Activated T-helper 2 cell treated with anti-CD3 and anti-CD28 coated beads, Interferon-gamma antibody, Interleukin-2, Interleukin-4, amounts not matched to agents 10 μg/mL and 5 μg/mL and 100 μg/mL, durations not matched to agents 14 hours and 24 hours and 36 hours (primary cell): Measurements from ENCODE around the gene NHLH1. TPM values are rescaled to one million over a fixed set of nuclear protein-coding genes. Genes with fewer than 3 reads are reported as not detected.

Experiments used
- DNase-seq: peaks from one replicate; pipeline ENCODE4 v3.0.0; 2021; ENCODE audit warnings: low spot score
- H3K27ac Mint-ChIP-seq: one replicate; pipeline ENCODE4 v1.8.0; 2021; ENCODE audit warnings: mixed read lengths
- H3K27me3 Mint-ChIP-seq: one replicate; pipeline ENCODE4 v1.8.0; 2021; ENCODE audit warnings: low read depth, mixed read lengths
- H3K36me3 Mint-ChIP-seq: one replicate; pipeline ENCODE4 v1.8.0; 2021; ENCODE audit warnings: low read depth, mixed read lengths
- H3K4me1 Mint-ChIP-seq: one replicate; pipeline ENCODE4 v1.8.0; 2021; ENCODE audit warnings: low read depth, mixed read lengths
- H3K4me3 Mint-ChIP-seq: one replicate; pipeline ENCODE4 v1.8.0; 2021; ENCODE audit warnings: low read depth, mild to moderate bottlenecking, moderate library complexity, mixed read lengths
- H3K9me3 Mint-ChIP-seq: one replicate; pipeline ENCODE4 v1.8.0; 2021; ENCODE audit warnings: mixed read lengths
- intact Hi-C: fragments of 100-400 bp; cut with micrococcal nuclease; formaldehyde crosslinking; loops from one replicate; pipeline ENCODE4 v1.15.1; 2023
- total RNA-seq: library from RNA; stranded (reverse); gene quantifications from 2 replicates; pipeline ENCODE4 v1.2.3, GENCODE V29; 2022

Gene NHLH1
- total RNA-seq, 1 donor from 2014 or later = 0.30 TPM

- no peaks in the 10 kb centered on the region for H3K9me3 Mint-ChIP-seq
- H3K4me3 Mint-ChIP-seq = peak overlapping the region; percentile 9
- H3K4me1 Mint-ChIP-seq = no peaks in the 10 kb centered on the region
- intact Hi-C loops = no loop called here
- no peak overlapping the region for H3K27ac Mint-ChIP-seq
- peaks cover 49% of the 10 kb centered on the region for H3K27me3 Mint-ChIP-seq
- DNase-seq = no peak
- H3K36me3 Mint-ChIP-seq = no peaks in the 10 kb centered on the region
These were observed 34.0 kb downstream of the NHLH1 start for GRCh38 chr1:160400646-160401486.

DNA sequence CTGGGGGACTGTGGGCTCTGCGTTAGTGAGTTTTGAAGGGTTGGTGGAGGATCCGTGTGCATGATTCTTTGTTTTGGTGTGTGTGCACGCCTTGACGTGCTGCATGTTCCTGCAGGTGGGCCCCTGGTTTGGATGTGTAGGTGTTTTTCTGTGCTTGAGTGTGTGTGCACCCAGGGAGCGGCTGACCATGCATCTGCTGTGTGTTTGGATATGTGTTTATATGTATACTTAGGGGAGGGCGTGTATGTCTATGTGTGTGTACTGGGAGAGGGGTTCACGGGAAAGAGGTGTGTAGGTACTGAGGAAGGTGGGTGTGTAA, 34.6 kb downstream of the NHLH1 start:
- H3K27me3 Mint-ChIP-seq = peaks cover 48% of the 10 kb centered on the region
- H3K9me3 Mint-ChIP-seq = no peaks in the 10 kb centered on the region
- no peak for DNase-seq
- no peak overlapping the region for H3K27ac Mint-ChIP-seq
- H3K4me1 Mint-ChIP-seq = no peaks in the 10 kb centered on the region
- no peaks in the 10 kb centered on the region for H3K36me3 Mint-ChIP-seq
- no peak overlapping the region for H3K4me3 Mint-ChIP-seq
- intact Hi-C loops = no loop called here

DNA sequence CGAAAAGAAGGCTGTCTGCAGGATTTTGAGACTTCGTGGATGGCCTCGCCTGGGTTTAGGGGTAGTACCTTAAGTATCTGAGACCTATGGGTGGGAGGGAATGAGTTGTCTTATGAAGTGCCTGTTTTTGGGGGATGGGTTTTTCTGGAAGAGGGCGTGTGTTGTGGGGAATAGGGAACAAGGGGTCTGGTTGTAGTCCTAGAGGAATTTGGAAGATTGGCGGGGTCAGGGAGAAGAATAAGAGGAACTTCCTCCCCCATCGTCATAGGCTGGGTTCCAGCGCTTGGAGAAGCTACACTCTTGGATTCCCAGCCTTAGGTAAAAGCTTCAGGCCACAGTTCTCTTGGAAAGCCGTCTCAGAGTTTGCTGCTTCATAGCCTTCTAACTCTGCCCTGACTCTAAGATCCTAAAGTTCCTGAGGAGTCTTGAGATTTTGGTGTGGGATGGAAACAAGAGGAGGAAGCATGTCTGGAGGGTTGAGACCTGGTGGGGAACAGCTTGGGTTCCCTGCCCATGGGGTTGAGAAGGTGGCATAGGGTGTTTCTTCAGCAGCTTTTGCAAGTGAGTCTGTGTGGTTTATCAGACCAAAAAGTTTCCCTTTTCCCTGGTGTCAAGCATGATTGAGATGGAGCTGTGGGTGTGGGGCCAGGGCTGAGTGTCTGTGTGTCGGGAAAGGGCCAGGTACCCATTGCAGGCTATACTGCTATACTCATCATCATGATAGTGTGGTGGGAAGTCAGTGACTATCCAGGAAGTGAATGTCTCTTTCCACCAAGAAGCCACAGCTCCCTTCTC, 35.3 kb downstream of the NHLH1 start:
- intact Hi-C loops = no loop called here
- no peaks in the 10 kb centered on the region for H3K9me3 Mint-ChIP-seq
- peaks cover 45% of the 10 kb centered on the region for H3K27me3 Mint-ChIP-seq
- no peak overlapping the region for H3K27ac Mint-ChIP-seq
- DNase-seq = no peak
- no peak overlapping the region for H3K4me3 Mint-ChIP-seq
- no peaks in the 10 kb centered on the region for H3K36me3 Mint-ChIP-seq
- no peaks in the 10 kb centered on the region for H3K4me1 Mint-ChIP-seq

DNA sequence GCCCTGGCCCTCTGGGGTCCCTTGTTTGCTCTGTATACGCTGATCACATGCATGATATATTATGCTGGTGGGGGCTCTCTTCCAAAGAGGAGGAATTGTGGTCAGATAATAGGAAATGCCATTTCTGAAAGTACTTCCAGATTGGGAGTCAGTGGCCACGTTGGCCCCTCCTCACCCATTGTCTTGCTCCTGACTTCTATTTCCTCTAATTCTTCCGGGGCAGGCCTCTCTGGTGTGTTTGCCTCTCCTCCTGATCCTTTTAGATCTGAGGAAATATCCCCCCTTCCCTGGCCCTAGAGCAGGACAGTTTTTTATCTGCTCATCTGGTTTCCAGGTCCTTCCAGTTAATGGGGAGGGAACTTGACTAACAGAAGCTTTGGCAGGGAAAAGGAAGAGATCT, 36.4 kb downstream of the NHLH1 start:
- H3K9me3 Mint-ChIP-seq = no peaks in the 10 kb centered on the region
- no peak overlapping the region for H3K27ac Mint-ChIP-seq
- H3K4me1 Mint-ChIP-seq = no peaks in the 10 kb centered on the region
- no peaks in the 10 kb centered on the region for H3K36me3 Mint-ChIP-seq
- no peak overlapping the region for H3K4me3 Mint-ChIP-seq
- peaks cover 43% of the 10 kb centered on the region for H3K27me3 Mint-ChIP-seq
- intact Hi-C loops = no loop called here
- no peak for DNase-seq

GRCh38 chr1:160404094-160404493, 37.2 kb downstream of the NHLH1 start:
- H3K36me3 Mint-ChIP-seq = no peaks in the 10 kb centered on the region
- H3K4me3 Mint-ChIP-seq = no peak overlapping the region
- intact Hi-C loops = no loop called here
- DNase-seq = no peak
- H3K9me3 Mint-ChIP-seq = no peaks in the 10 kb centered on the region
- no peaks in the 10 kb centered on the region for H3K4me1 Mint-ChIP-seq
- peaks cover 38% of the 10 kb centered on the region for H3K27me3 Mint-ChIP-seq
- no peak overlapping the region for H3K27ac Mint-ChIP-seq

GRCh38 chr1:160405331-160405877, 38.5 kb downstream of the NHLH1 start:
- no peak overlapping the region for H3K27ac Mint-ChIP-seq
- no peaks in the 10 kb centered on the region for H3K36me3 Mint-ChIP-seq
- H3K27me3 Mint-ChIP-seq = peaks cover 36% of the 10 kb centered on the region
- no peak overlapping the region for H3K4me3 Mint-ChIP-seq
- intact Hi-C loops = no loop called here
- DNase-seq = no peak
- no peaks in the 10 kb centered on the region for H3K4me1 Mint-ChIP-seq
- H3K9me3 Mint-ChIP-seq = no peaks in the 10 kb centered on the region

DNA sequence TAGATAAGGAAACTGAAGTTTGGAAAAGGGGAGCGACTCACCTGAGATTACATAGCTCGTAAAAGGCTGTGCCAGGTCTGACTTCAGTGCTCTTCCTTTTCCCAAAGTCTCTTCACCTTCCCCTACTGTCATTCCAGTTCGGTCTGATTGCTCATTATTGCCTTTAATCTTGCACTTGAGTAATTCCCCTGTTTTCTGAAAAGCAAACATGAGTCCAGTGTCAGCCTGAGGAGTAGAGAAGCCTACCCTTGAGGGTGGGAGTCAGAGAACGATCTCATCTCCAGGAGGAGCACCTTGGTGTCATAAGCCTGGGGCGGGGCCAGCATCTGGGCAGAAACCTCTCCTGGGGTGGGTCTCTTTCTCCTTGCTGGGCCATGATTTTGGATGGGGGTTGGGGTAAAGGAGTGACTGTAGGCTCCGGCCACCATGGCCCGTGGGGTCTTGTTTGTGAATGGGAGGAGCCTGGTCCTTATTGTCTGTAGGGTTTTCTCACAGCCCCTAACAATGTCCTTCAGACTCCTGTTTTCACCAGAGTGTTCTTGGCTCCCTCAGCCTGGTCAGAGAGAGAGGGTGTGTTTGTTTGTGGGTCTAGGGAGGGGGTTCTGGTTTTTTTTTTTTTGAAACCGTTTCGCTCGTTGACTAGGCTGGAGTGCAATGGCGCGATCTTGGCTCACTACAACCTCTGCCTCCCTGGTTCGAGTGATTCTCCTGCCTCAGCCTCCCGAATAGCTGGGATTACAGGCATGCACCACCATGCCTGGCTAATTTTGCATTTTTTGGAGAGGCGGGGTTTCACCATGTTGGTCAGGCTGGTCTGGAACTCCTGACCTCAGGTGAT, 39.5 kb downstream of the NHLH1 start:
- DNase-seq = no peak
- H3K27me3 Mint-ChIP-seq = peaks cover 33% of the 10 kb centered on the region
- intact Hi-C loops = no loop called here
- no peak overlapping the region for H3K27ac Mint-ChIP-seq
- H3K9me3 Mint-ChIP-seq = no peaks in the 10 kb centered on the region
- no peak overlapping the region for H3K4me3 Mint-ChIP-seq
- no peaks in the 10 kb centered on the region for H3K36me3 Mint-ChIP-seq
- H3K4me1 Mint-ChIP-seq = no peaks in the 10 kb centered on the region

DNA sequence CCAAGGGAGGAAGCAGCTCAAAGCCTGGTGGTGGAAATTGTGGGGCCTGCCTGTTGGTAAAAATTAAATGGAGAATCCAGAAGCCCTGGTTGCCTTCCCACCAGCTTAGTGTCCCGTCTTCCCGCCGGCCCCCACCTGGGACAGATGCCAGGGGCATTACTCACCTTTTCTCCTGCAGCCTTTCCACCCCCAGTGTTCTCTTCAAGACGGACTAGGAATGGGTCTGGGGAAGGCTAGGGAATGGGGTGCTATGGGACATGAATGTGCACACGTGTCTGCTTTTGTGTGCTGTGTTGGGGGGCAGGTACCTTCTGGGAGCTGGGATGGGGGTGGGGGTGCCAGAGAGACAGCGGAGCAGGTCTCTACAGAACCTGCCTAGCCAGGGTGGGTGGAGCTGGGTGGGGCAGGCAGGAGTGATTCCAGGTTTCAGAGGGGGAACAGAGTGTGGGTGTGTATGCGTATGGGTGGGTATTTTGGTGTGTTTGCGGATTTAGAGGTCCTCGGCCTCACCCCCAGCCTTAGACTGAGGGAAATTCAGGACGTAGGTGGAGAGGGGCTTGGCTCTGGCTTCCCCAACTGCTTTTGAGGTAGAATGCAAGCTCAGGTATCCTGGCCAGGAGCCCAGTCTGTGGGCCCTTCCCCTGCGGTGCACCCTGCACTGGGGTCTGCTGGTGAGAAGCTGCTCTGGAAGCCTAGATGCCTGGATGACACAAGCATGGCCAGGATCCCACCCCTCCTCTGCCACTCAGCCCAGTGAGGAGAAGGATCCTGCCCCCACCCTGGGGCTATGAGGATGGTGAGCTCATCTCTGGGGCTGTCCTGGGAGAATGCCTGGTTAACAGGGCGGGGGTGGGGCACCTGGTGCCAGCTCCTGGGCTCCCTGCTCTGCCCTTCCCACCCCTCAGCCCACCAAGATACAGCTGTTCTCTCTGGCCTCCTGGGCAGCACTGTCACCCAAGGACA, 41.2 kb downstream of the NHLH1 start:
- Mint-ChIP-seq H3K27me3 (peaks cover 16% of the 10 kb centered on the region), H3K4me1 (no peaks in the 10 kb centered on the region), H3K9me3 (no peaks in the 10 kb centered on the region), H3K4me3 (no peak overlapping the region), H3K36me3 (no peaks in the 10 kb centered on the region), H3K27ac (no peak overlapping the region)
- intact Hi-C loops = no loop called here
- no peak for DNase-seq

DNA sequence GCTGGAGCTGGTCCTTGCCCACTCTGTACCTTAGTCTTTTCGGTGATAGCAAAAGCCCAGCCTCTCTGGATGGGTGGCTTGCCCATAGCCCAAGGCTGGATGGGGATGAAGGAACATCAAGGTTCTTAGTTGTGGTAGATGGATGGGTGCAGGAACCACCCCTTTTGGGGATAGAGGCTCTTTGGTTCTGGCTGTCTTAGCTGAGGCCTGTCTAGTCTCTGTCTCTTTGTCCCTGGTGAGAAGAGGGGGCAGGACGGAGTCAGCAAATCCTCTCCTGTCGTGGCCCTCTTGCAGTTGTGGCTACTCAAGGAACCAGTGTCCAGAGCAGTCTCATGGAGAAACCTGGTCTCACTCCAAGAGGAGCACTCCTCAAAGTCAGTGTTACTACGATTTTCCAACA, 42.0 kb downstream of the NHLH1 start:
- peaks cover 14% of the 10 kb centered on the region for H3K27me3 Mint-ChIP-seq
- no peaks in the 10 kb centered on the region for H3K4me1 Mint-ChIP-seq
- no peak for DNase-seq
- H3K27ac Mint-ChIP-seq = no peak overlapping the region
- H3K4me3 Mint-ChIP-seq = no peak overlapping the region
- H3K9me3 Mint-ChIP-seq = no peaks in the 10 kb centered on the region
- no peaks in the 10 kb centered on the region for H3K36me3 Mint-ChIP-seq
- intact Hi-C loops = no loop called here

DNA sequence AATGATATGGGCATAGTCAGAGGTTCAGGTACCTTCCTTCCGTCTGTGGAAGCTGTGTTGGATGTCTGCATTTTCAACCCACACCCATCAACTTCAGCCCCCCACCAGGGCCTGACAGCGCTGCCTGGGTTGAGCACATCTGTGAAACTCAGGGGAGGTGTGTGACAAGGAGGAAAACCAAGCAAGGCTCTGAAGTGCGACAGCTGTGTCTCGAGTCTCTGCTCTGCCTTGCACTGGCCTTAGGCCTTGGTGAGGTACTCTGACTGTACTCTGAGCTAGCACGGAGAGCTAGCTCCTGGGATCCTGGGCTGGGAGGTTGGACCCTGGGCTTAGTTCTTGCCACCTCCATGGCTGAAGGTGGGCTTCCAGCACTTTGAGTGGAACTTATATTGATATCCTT, 42.6 kb downstream of the NHLH1 start:
- H3K27me3 Mint-ChIP-seq = peaks cover 12% of the 10 kb centered on the region
- intact Hi-C loops = no loop called here
- no peak overlapping the region for H3K27ac Mint-ChIP-seq
- no peaks in the 10 kb centered on the region for H3K9me3 Mint-ChIP-seq
- DNase-seq = no peak
- peaks cover 1% of the 10 kb centered on the region for H3K4me1 Mint-ChIP-seq
- H3K36me3 Mint-ChIP-seq = no peaks in the 10 kb centered on the region
- H3K4me3 Mint-ChIP-seq = no peak overlapping the region

DNA sequence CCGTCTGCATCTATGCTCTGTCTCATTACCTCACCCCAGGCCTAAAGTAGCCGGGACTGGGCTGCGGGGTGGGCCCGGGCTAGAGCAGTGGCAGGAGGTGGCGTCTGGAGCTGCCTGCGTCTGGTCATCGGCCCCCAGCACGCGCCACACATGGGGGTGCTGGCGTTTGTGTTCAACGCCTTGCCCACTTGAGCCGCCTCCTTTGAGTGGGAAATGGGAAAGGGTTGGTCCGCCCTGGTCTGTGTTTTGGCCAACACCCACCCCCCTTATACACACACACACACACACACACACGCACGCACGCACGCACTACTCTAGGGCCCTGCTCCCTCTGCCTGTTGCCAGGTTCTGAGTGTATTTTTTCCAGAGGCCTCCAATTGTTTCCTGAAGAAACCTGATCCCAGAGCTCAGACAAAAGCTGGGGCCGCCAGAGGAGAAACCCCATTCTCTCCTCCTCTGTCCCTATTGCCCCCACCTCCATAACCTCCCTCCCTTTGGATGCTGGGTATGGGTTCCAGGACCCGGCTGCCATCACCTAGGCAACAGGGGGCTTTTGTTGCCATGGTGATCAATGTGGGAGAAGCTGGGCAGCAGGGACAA, 43.6 kb downstream of the NHLH1 start:
- no peak for DNase-seq
- no peaks in the 10 kb centered on the region for H3K9me3 Mint-ChIP-seq
- H3K4me3 Mint-ChIP-seq = no peak overlapping the region
- H3K36me3 Mint-ChIP-seq = no peaks in the 10 kb centered on the region
- H3K27me3 Mint-ChIP-seq = peaks cover 9% of the 10 kb centered on the region
- intact Hi-C loops = no loop called here
- peaks cover 2% of the 10 kb centered on the region for H3K4me1 Mint-ChIP-seq
- H3K27ac Mint-ChIP-seq = no peak overlapping the region
